PC-9 (cell line): ENCODE measurements around the gene NECTIN1. TPM values are rescaled to one million over a fixed set of nuclear protein-coding genes. Genes with fewer than 3 reads are reported as not detected.

Experiments
- BruUV-seq: library from RNA; stranded (reverse); fragments of 400-500 nt; replicated peaks from 2 replicates; lab custom pipeline; 2021; lab: Mats Ljungman, UMichigan
- CTCF ChIA-PET: fragments of 300-600 bp; sonication (Branson Sonifier 250); formaldehyde crosslinking; loops from one replicate; lab custom pipeline; 2022; ENCODE audit warnings: antibody characterized with exemption; lab: Charles Lee
- POLR2A ChIA-PET: fragments of 300-600 bp; sonication (Branson Sonifier 250); formaldehyde crosslinking; loops from one replicate; lab custom pipeline; 2022; ENCODE audit warnings: antibody characterized with exemption; ENCODE audit not compliant: unreplicated experiment; lab: Charles Lee
- DNase-seq, 2 experiments: peaks; one replicate each; pipeline versions ENCODE4 v3.0.0 to v3.0.0-alpha.2; 2015 to 2022; ENCODE audit warnings: mixed read lengths in 1 of 2
- H2AFZ ChIP-seq: fragments of 200-600 bp; sonication (generic); 2 replicates; pipeline ENCODE4 v1.8.1; 2017; ENCODE audit warnings: antibody characterized with exemption
- H3F3A ChIP-seq: fragments of 200-600 bp; sonication (generic); 2 replicates; pipeline ENCODE4 v1.8.1; 2017; ENCODE audit warnings: antibody characterized with exemption, mild to moderate bottlenecking, low read depth; ENCODE audit not compliant: insufficient read depth
- H3K27ac ChIP-seq: fragments of 200-600 bp; sonication (generic); 2 replicates; pipeline ENCODE4 v1.6.1; 2016; ENCODE audit warnings: mixed run types
- H3K27me3 ChIP-seq: fragments of 200-600 bp; sonication (generic); 2 replicates; pipeline ENCODE4 v1.6.1; 2016; ENCODE audit warnings: low read depth, mixed run types; ENCODE audit not compliant: insufficient read depth
- H3K36me3 ChIP-seq: fragments of 200-600 bp; sonication (generic); 2 replicates; pipeline ENCODE4 v1.6.1; 2016; ENCODE audit warnings: low read depth, mixed run types
- H3K4me1 ChIP-seq: fragments of 200-600 bp; sonication (generic); replicated peaks from 2 replicates; pipeline ENCODE4 v1.6.1; 2016; ENCODE audit warnings: mixed run types; ENCODE audit not compliant: insufficient read depth
- H3K4me2 ChIP-seq: fragments of 200-600 bp; sonication (generic); 2 replicates; pipeline ENCODE4 v1.6.1; 2017; ENCODE audit warnings: mixed run types
- H3K4me3 ChIP-seq: fragments of 200-600 bp; sonication (generic); 2 replicates; pipeline ENCODE4 v1.6.1; 2016; ENCODE audit warnings: mixed run types
- H3K79me2 ChIP-seq: fragments of 200-600 bp; sonication (generic); 2 replicates; pipeline ENCODE4 v1.6.1; 2017; ENCODE audit warnings: low read depth, mixed run types
- H3K9me2 ChIP-seq: fragments of 200-600 bp; sonication (generic); 2 replicates; pipeline ENCODE4 v1.8.1; 2017; ENCODE audit warnings: mild to moderate bottlenecking; ENCODE audit not compliant: insufficient read depth
- H3K9me3 ChIP-seq: fragments of 200-600 bp; sonication (generic); 2 replicates; pipeline ENCODE4 v1.8.1; 2016; ENCODE audit warnings: low read depth; ENCODE audit not compliant: insufficient read depth
- H4K20me1 ChIP-seq: fragments of 200-600 bp; sonication (generic); 2 replicates; pipeline ENCODE4 v1.8.1; 2017; ENCODE audit not compliant: insufficient read depth
- CTCF ChIP-seq: fragments of 200-600 bp; sonication (generic); conservative IDR thresholded peaks from 2 replicates; pipeline ENCODE4 v1.6.1; 2017; ENCODE audit warnings: mixed run types, antibody characterized with exemption, mild to moderate bottlenecking, moderate library complexity
- EZH2 ChIP-seq: fragments of 200-600 bp; sonication (generic); IDR thresholded peaks from 2 replicates; pipeline ENCODE4 v1.8.0; 2017; ENCODE audit warnings: antibody characterized with exemption, low read depth
- intact Hi-C: fragments of 100-400 bp; cut with micrococcal nuclease; formaldehyde crosslinking; loops from one replicate; pipeline ENCODE4 v1.10.0; 2022; ENCODE audit not compliant: unreplicated experiment
- total RNA-seq: library from RNA; stranded (reverse); gene quantifications from 2 replicates; pipeline ENCODE4 v1.2.3, GENCODE V29; 2021

Gene NECTIN1
- total RNA-seq, 1 experiment from 2014 or later: 17.6 TPM

DNA sequence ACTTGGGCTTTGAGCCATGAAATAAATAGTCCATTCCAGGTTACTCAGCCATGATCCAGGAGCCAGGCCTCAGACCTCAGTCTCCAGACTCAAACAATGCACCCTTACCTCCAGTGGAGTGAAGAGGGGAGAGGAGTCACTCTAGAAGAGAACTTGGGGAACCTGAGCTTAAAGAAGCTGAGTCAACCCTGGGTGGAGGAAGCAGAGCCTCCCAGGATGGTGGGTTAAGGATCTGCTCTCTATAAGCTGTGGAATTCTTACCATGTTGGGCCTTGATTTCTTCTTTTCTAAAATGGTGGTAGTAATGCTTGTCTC is 113.2 kb downstream of the NECTIN1 start:
- Histone ChIP-seq H3K27ac (peak overlapping the region; percentile 45), H3K4me3 (no peak overlapping the region), H3K4me2 (peak overlapping the region; percentile 48), H3K79me2 (no peaks in the 10 kb centered on the region), H4K20me1 (no peaks in the 10 kb centered on the region), H3K36me3 (no peaks in the 10 kb centered on the region), H3K4me1 (peaks cover 14% of the 10 kb centered on the region), H3K9me2 (no peaks in the 10 kb centered on the region), H3K9me3 (no peaks in the 10 kb centered on the region; the same call in 1 of the 2 replicates), H2AFZ (peak overlapping the region; percentile 71; the same call in 1 of the 2 replicates), H3F3A (peaks cover 6% of the 10 kb centered on the region; the same call in 1 of the 2 replicates), H3K27me3 (no peaks in the 10 kb centered on the region)
- POLR2A ChIA-PET: no interaction called here
- CTCF ChIA-PET: no interaction called here
- BruUV-seq: no TSS peak
- DNase-seq: no peak
- TF ChIP-seq EZH2: no peak
- no peak for TF ChIP-seq CTCF
- intact Hi-C loops: no loop called here

DNA sequence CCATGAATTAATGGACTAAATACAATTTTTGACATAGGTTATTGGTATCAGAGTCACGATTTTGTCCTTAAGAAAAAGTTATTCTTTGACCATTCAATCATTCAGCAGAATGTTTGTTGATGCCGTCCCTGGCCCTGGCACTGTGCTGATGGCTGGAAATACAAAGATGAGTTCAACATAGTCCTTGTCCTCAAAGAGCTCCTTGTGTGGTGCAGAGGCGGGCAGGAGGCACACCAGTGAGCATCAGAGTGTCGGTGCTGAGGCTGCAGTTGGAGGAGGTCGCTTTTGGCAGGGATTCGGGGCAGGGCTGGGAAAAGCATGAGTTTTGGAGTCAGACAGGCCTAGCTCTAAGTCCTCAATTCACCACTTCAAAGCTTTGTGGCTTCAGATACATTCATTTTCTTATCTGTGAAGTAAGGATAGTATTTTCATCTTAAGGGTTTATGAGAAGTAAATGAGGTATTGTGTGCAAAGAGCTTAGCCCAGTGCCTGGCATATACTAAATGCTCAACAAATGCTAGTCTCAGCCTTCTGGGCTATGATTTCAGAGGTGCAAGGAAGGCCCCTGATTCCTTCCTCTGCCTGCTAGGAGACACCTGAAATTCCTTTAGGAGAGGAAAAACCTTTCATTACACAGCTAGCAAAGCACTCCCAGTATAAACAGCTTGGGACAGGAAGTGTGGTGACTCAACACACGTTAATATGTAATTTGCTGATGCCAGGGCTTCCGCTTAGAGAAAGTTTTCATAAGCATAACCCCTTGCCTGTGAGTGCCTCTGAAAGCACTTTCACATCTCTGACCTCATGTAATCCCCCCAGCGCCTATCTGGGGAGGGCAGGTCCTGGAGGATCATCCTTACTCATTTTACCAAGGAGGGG is 113.8 kb downstream of the NECTIN1 start:
- H3K9me2 ChIP-seq: no peaks in the 10 kb centered on the region
- TF ChIP-seq CTCF (no peak), EZH2 (no peak)
- peak in 1 of 2 experiments; percentile 43 for DNase-seq

DNA sequence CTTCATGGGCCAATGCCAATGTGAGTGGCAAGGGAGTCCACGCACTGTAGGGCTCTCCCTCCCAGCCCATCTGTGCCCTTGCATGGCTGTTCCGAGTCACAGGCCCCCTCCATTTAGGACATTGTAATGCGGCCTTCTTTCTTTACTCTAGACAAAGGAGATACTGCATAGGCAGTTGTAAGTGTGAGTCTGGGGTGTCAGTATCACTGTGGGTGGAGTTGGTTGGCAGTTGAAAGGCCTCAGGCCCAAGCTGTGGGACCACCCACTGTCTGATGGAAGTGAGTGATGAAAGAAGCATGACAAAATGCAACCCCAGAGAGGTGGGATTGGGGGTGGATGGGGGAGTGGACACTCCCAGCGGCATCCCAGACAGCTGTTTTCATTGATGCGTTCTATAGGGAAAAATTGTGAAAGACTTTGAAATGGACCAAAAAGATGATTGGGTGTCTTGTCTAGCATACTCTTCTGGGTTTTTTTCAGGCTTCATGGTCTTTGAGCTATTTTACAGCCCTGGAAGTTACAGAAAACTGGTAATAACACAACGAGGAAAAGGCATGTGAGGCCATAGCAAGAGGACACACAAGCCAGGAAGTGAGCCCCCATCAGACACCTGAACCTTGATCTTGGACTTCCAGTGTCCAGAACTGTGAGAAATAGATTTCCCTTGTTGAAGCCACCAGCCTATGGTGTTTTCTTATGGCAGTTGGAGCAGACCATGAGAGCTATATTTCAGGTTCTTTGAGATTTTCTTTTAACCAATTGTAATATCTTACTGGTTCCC is 114.6 kb downstream of the NECTIN1 start:
- Histone ChIP-seq H4K20me1 (no peaks in the 10 kb centered on the region), H2AFZ (no peak overlapping the region), H3F3A (peaks cover 6% of the 10 kb centered on the region; the same call in 1 of the 2 replicates), H3K27ac (no peak overlapping the region), H3K36me3 (no peaks in the 10 kb centered on the region), H3K27me3 (no peaks in the 10 kb centered on the region), H3K4me2 (no peak overlapping the region), H3K9me2 (no peaks in the 10 kb centered on the region), H3K4me3 (no peak overlapping the region), H3K9me3 (no peaks in the 10 kb centered on the region; the same call in 1 of the 2 replicates), H3K4me1 (peaks cover 14% of the 10 kb centered on the region), H3K79me2 (no peaks in the 10 kb centered on the region)
- TF ChIP-seq EZH2 (no peak), CTCF (no peak)
- intact Hi-C loops: no loop called here
- DNase-seq: no peak
- no TSS peak for BruUV-seq
- POLR2A ChIA-PET: no interaction called here
- CTCF ChIA-PET: interaction anchor here (0.7 kb wide), 1 partner anchor 10 kb away, joined by 3 read pairs; no protein-coding TSS in a partner anchor

More for the DNA sequence above, 113.8 kb downstream of the NECTIN1 start:
- H3K36me3 ChIP-seq: no peaks in the 10 kb centered on the region
- intact Hi-C loops: no loop called here
- H3K4me2 ChIP-seq: peak overlapping the region; percentile 48
- H3K4me1 ChIP-seq: peaks cover 14% of the 10 kb centered on the region
- ChIA-PET POLR2A (no interaction called here), CTCF (no interaction called here)
- H3K4me3 ChIP-seq: no peak overlapping the region
- no peaks in the 10 kb centered on the region for H3K79me2 ChIP-seq
- peaks cover 6% of the 10 kb centered on the region; the same call in 1 of the 2 replicates for H3F3A ChIP-seq
- no peaks in the 10 kb centered on the region for H3K27me3 ChIP-seq
- H3K27ac ChIP-seq: peak overlapping the region; percentile 45
- no TSS peak for BruUV-seq
- peak overlapping the region; percentile 71; the same call in 1 of the 2 replicates for H2AFZ ChIP-seq
- no peaks in the 10 kb centered on the region for H4K20me1 ChIP-seq
- no peaks in the 10 kb centered on the region; the same call in 1 of the 2 replicates for H3K9me3 ChIP-seq
